ENCODE results near the gene EVX1. TPM values are rescaled to one million over a fixed set of nuclear protein-coding genes. Genes with fewer than 3 reads are reported as not detected.

Gene EVX1
- total and polyA plus RNA-seq, 2 of the 8 experiments (the other 6 are each of a cell fraction or from before 2014, with no cell fraction given): not detected

DNA sequence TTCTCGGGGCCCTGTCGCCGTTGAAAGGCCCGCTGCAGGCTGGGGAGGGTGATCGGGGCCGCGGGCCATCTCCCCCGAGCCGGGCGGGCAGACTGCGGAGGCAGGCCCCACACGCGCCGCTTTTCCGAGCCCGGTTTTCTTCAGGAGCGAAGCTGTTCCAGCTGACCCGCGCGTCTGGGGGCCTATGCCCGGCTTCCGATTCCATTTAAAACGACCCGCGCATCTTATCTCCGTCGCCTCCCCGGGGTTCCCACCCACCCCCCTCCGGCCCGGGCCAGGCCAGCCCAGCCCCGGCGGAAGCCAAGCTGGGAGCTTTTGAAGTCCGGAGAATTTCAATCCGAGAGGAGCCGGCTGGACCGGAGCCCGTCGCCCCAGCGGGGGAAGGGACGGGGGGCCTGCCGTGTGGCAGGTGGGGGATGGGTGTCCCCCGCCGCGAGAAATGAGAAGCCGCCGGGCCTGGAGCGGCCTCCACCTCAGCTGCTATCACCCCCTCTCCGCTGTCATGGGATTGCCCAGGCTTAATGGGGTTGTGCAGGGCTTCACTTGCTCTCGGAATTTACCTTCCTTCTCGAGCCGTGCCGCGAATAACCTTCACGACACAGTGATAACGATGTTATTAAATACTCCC is 3.1 kb upstream of the EVX1 start (continued):
- TF ChIP-seq, protein P1, sequence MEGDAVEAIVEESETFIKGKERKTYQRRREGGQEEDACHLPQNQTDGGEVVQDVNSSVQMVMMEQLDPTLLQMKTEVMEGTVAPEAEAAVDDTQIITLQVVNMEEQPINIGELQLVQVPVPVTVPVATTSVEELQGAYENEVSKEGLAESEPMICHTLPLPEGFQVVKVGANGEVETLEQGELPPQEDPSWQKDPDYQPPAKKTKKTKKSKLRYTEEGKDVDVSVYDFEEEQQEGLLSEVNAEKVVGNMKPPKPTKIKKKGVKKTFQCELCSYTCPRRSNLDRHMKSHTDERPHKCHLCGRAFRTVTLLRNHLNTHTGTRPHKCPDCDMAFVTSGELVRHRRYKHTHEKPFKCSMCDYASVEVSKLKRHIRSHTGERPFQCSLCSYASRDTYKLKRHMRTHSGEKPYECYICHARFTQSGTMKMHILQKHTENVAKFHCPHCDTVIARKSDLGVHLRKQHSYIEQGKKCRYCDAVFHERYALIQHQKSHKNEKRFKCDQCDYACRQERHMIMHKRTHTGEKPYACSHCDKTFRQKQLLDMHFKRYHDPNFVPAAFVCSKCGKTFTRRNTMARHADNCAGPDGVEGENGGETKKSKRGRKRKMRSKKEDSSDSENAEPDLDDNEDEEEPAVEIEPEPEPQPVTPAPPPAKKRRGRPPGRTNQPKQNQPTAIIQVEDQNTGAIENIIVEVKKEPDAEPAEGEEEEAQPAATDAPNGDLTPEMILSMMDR (IDR thresholded peaks at IDR 0.05; ENCODE audit: control extremely low read depth in 1 of 3, insufficient read depth in 1 of 3, low read depth in 1 of 3, low read length in 3 of 3): no peak
- TF ChIP-seq USF2 (IDR thresholded peaks at IDR 0.05; ENCODE audit: low read length) (no peak), TCF12 (IDR thresholded peaks at IDR 0.05; ENCODE audit: low read depth, low read length) (0 out of 2 replicates have a peak, but pooled peaks have one; percentile 21), SP4 (IDR thresholded peaks at IDR 0.05; ENCODE audit: low read length) (no peak), EP300 (IDR thresholded peaks at IDR 0.05; ENCODE audit: borderline replicate concordance in 1 of 2, low read depth in 2 of 2, low read length in 2 of 2) (no peak)
- TF ChIP-seq, protein P2, sequence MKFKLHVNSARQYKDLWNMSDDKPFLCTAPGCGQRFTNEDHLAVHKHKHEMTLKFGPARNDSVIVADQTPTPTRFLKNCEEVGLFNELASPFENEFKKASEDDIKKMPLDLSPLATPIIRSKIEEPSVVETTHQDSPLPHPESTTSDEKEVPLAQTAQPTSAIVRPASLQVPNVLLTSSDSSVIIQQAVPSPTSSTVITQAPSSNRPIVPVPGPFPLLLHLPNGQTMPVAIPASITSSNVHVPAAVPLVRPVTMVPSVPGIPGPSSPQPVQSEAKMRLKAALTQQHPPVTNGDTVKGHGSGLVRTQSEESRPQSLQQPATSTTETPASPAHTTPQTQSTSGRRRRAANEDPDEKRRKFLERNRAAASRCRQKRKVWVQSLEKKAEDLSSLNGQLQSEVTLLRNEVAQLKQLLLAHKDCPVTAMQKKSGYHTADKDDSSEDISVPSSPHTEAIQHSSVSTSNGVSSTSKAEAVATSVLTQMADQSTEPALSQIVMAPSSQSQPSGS (IDR thresholded peaks at IDR 0.05; ENCODE audit: low read length): no peak

Measured in H1 (cell line).